GM18870 (cell line): ENCODE results near the gene FRYL.
"Not testable (repeated sequence)": the region's sequence is repeated elsewhere in the genome, so short reads cannot be mapped to it uniquely, and the experiment has no call there.

Source experiments
- ATAC-seq: cut with Tn5 transposase; IDR thresholded peaks from one replicate; pipeline ENCODE4 v1.9.1; 2021; ENCODE audit warnings: moderate library complexity; ENCODE audit not compliant: unreplicated experiment

Gene FRYL

DNA sequence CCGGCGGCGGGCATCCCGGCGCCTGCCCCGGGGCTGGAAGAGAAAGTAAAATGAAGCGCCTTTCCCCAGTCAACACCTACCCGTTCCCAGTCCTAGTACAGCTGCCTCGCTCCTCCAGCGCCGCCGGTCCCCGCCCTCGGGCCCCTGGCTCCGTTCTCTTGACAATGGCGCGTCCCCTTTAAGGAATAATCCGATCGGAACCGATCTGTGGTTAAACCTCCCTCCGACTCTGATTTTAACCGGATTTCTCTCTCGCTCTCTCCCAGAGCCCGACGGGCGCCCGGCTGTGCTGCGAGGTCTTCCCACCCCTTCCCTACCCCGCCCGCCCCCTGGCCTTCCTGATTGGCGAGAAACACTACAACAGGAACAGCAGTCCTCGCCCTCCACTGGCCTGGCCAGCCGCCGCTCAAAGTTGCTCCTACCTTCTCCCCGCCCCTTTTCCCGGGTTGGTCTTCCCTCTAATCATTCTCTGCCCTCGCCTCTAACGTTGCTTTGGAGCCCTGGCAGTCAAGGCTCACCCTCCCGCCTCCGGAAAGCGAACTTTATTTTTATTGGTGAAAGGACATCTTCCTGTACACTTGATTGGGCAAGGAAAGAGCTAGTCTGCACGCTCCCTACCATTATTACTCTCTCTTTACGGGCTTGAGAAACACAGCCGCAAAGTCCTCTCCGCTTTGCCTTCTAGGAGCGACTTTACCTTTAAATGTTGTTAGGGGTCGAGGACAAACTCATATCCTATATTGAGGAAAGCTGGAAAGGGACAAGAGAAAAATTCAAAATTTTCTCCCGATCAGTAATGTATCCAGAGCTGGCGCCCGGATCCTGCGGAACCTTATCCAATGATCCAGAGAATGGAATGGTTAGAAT lies at the start of gene FRYL:
TSS of gene FRYL (minus strand) at position 282 of the 867 bp plus-strand sequence. CDS start 145,869 bp downstream, outside the sequence.
- peak; percentile 95 for ATAC-seq

DNA sequence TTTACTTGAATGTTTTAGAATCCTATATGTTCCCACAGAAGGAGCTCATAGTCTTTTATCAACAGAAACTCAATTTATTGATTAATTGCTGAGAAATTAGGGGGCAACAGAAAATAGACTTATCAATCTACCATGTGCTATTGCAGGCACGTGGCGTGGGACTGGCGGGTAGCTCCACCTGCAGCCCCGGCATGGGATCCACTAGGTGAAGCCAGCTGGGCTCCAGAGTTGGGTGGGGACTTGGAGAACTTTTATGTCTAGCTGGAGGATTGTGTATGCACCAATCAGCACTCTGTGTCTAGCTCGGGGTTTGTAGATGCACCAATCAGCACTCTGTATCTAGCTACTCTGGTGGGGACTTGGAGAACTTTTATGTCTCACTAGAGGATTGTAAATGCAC lies 47.5 kb upstream of the FRYL start:
- ATAC-seq = no peak

DNA sequence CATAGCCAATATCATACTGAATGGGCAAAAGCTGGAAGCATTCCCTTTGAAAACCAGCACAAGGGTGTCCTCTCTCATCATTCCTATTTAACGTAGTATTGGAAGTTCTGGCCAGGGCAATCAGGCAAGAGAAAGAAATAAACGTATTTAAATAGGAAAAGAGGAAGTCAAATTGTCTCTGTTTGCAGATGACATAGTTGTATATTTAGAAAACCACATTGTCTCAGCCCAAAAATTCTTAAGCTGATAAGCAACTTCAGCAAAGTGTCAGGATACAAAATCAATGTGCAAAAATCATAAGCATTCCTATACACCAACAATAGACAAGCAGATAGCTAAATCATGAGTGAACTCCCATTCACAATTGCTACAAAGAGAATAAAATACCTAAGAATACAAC lies 41.4 kb upstream of the FRYL start:
- ATAC-seq = not testable (repeated sequence)

DNA sequence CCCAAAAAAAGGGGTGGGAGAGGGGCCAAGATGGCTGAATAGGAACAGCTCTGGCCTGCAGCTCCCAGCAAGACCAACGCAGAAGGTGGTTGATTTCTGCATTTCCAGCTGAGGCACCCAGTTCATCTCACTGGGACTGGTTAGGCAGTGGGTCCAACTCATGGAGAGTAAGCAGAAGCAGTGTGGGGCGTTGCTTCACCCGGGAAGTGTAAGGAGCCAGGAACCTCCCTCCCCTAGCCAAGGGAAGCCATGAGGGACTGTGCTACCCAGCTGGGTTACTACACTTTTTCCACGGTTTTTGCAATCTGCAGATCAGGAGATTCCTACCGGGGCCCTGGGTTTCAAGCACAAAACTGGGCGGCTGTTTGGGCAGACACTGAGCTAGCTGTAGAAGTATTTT lies 36.9 kb upstream of the FRYL start:
- ATAC-seq = no peak

DNA sequence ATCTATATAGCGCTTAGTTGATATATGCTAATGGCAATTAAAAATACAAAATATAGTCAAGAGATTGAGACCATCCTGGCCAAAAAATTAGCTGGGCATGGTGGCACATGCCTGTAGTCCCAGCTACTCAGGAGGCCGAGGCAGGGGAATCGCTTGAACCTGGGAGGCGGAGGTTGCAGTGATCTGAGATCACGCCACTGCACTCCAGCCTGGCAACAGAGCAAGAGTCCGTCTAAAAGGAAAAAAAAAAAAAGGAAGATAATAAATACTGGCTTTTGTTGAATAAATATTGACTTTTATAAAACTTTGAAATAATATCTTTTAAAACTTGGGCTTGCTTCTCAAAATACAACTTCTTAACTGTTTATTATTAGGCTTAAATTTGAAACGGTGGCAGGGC lies 36.2 kb upstream of the FRYL start:
- ATAC-seq = not testable (repeated sequence)

DNA sequence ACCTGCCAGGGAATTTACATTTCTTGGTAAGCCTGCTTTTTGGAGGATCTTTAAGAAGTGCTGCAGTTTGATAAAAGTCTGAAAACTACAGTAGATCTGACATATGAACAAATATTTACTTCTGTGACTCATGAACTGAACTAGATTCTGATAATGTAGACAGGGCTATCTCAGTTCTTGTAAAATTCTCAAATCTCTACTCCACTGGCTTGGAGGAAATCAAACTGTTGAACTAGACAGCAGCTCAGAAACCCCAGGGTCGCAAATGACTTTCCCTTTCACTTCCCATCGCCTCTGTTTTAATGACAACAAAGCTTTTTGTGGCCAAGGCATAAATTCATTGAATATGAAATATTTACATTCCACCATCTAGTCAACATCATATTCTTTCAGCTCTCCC lies 35.4 kb upstream of the FRYL start:
- no peak for ATAC-seq

DNA sequence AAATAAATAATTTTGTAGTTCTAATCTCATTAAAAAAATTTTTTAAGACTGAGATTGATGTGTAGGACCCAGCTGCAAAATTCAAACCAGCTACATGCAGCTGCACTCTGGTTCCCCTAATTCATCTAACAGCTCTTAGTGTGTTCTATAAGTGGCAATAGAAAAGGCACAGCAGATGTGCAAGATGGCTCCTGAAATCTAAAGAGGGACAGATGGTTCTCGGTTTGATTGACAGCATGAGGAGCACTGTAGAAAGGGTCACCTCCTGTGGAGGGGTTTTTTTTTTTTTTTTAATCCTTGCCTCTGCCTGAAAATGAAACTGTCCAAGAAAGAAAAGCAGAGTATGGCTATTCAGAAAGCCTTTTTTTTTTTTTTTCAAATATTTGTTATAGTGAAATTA lies 33.9 kb upstream of the FRYL start:
- peak; percentile 68 for ATAC-seq

DNA sequence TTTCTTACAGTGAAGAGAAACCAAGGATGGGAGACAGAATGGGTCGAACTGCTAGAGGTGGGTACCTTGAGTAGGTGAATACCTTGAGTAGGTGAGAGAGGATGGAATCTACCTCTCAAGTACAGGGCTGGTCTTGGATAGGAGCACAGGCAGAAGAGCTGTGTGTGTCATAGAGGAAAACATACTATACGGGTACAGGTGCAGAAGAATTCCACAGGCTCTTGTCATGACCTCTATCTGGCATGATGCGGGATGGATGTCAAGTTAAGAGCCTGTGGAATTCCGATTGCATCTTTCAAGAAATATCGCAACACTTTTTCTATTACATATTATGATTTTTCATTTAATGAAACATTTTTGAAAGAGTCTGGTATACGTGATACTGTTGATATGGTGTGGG lies 32.8 kb upstream of the FRYL start:
- no peak for ATAC-seq

DNA sequence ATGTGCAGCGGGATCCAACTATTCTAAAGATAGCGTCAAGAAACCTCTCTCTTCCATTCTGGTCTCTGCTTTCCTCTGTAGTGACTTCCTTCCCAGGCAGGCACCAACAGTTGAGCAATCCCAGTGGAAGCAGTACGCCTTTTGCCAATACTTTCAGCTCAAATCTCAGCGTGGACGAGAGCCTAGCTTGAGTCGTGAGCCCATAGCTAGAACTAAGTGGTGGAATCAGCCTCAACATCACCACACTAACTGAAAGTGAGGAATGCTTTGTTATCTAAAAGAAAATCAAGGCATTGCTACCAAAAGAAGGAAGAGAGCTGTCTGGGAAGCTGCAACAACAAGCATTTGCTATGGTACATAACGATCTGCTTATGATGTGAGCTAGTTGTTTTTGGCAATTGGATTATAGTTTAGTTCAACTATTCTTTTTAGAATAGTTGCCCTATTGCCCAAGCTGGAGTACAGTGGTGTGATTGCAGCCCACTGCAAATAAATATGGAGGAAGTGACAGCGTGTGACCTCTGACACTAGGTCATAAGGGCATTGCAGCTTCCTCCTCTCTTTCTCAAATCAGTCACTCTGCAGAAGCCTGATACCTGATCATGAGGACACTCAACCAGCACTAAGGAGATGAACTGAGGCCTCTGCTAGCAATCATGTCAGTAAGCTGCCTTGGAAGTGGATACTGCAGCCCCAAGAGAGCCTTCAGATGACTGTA lies 24.7 kb upstream of the FRYL start:
- ATAC-seq = no peak

DNA sequence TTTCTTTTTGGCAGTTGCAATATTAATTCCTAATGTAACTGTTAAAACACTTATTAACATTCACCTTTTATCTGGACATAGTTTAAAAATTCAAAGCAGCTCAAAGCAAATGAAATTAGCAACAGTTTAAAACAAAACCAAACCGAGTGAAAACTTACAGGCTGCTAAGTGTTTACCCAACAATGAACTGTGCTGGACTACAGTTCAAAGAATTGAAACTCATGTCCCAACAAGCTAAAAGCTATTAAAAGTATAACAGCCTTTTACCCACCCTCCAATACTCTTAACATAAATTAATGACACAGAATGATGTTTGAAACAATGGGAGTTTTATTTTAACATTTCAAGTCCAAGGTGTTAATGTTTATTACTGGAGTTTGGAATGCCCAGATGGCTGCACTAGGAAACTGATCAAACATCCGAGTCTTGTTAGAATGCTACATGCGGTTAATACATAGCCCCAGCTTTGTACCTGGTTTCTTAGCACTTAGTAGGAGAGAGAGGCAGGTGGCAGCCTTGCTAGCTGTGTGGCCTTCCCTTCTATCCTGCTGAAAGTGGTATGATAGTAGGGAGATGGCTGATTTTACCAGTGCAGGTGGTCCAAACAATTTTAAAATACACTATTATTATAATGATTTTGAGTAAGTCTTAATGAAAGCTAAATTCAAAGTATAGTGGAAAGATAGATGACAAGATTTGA lies 21.1 kb upstream of the FRYL start:
- no peak for ATAC-seq

DNA sequence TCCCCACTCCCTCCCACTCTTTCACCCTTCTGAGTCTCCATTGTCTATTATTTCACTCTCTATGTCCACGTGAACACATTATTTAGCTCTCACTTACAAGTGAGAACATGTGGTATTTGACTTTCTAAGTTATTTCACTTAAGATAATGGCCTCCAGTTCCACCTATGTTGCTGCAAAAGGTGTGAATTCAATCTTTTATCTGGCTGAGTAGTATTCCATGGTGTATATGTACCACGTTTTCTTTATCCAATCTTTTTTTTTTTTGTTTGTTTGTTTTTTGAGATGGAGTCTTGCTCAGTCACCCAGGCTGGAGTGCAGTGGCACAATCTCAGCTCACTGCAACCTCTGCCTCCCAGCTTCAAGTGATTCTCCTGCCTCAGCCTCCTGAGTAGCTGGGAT lies 20.1 kb upstream of the FRYL start:
- not testable (repeated sequence) for ATAC-seq

DNA sequence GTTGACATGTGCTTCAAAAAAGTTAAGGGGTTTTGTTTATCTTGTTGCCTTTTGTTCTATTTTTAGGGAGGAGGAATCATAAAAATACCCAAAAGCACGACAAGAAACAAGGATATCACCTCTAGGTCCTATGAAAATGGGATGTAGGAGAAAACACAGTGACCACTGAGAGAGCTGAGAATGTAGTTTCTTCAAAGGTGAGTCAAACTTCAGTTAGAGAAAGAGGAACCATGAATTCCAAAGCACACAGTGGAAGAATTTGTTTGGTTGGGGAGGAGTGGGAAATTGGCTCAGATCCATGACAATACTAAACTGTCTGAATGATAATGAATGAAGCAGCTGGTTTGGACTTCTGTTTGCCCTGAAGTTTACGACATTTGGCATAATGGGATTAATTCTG lies 19.1 kb upstream of the FRYL start:
- ATAC-seq = no peak

DNA sequence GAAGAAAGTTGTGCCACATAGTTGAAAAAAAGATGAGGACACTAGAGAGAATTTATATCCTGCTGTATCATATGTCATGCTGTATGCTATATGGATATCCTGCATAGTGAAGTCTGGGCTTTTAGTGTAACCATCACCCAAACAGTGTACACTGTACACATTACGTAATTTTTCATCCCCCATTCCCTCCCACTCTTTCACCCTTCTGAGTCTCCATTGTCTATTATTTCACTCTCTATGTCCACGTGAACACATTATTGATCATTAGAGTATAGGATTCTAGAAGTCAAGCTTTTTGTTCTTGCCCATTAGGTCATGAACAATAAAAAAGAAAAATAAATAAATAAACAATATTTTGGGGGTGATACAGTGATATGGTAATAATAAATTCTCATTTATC lies 18.0 kb upstream of the FRYL start:
- no peak for ATAC-seq

DNA sequence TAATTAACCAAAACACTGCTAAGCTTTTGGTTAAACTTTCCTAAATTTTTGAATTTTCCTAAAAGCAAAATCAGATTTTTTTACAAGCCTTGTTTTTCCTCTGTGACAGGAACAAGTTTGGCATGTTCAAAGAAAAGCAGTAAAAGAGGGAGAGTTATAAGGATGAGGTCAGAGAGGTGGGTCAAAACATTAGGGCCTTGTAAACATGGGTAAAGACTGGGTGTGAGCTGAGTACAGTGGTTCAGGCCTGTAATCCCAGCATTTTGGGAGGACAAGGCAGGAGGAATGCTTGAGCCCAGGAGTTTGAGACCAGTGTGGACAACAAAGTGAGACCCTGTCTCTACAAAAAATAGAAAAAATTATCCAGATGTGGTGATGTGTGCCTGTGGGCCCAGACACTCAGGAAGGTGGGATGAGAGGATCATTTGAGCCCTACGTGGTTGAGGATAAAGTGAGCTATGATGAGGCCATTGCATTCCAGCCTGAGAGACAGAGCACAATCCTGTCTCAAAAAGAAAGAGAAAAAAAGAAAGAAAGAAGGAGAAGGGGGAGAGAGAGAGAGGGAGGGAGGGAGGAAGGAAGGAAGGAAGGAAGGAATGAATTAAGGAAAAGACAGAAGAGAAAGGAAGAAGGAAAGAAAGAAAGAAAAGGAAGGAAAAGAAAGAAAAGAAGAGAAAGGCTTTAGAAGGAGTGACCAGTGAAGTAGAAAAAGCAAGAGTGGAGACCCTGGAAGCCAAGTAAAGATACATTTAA lies 17.0 kb upstream of the FRYL start:
- no peak for ATAC-seq

DNA sequence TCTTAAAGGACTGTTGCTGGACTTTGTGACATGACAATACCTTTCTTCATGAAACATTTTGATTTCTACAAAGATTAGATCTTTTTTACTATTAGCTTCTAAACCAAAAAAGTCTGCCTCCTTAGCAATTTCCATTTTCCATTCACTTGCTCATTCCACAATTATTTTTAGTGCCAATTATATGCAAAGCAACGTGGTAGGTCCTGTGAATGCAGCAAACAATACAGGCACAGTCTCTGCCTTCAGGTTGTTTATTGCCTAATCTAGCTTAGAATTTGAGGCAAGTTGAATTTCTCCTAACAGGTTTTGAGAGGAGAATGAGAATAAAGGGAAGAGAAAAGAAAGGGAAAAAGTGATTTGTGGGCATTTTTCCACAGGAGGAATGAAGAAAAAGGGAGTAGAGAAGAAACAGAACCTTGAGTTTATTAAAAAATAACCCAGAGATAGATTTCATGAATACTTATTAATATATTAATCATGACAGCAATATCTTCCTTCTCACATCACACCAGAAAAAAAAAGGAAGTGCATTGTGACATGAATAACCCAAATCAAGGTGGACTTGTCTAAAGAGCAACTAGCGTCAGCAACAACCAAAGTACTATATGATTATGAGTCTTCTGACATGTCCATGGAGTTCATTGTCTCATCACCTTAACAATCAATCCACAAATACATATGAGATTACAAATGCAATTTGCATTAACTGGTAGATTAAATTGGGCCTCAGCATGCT lies 16.3 kb upstream of the FRYL start:
- no peak for ATAC-seq

DNA sequence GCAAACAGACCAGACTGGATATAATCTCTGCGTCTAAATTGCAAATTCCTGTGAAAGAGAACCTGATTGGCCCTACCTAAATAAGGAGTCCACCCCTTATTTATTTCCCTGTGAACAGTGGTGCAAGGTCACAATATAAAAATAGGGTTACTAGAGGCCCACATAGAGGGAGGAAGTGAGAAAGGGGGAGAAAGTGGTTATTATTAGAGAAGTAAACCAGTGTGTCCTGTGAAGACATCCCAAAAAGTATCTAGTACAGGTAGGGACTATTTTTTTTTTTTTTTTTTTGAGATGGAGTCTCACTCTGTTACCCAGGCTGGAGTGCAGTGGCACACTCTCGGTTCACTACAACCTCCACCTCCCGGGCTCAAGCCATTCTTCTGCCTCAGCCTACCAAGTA lies 15.0 kb upstream of the FRYL start:
- ATAC-seq = no peak

DNA sequence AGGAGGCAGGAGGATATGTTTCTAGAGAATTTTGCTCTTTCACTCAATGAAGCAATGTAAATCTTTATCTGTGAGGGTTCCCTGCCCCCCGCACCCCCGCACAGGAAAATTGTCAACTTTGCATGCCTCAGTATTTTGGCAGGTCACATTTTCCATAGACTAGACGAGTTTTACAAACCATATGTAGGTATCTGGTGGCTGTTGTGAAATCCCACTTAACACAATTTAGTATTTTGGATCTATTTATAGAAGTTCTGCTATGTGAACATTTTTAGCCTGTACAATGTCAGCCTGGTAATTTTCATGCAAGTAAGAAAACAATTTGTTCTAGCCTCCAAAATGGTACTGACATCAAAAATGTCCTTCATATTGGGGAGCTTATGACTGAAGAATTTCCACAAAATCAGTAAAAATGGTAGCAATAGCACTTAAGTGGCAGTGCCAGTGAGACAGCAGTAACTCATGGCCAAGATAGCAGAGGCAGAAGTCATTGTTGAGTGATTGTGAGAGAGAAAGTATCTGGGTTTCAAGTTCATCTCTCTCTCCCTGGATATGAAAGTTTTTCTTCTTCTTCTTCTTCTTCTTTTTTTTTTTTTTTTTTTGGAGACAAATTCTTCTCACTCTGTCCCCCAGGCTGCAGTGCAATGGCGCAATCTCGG lies 12.4 kb upstream of the FRYL start:
- ATAC-seq = peak; percentile 68

DNA sequence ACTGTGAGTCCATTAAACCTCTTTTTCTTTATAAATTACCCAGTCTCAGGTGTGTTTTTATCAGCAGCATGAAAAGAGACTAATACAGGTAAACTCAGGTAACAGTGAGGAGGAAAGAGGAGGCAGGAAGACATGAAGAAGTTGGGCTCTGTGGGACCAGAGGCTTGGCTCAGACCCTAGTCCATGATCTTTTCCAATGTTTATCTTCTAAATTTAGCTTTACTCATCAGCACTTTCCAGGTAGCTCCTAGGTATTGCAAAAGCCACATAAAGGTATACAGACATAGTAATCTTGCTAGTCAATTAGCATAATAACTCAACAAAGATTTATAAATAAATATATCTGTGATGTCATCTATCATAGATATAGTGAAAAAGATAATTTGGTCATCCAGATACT lies 11.2 kb upstream of the FRYL start:
- no peak for ATAC-seq

DNA sequence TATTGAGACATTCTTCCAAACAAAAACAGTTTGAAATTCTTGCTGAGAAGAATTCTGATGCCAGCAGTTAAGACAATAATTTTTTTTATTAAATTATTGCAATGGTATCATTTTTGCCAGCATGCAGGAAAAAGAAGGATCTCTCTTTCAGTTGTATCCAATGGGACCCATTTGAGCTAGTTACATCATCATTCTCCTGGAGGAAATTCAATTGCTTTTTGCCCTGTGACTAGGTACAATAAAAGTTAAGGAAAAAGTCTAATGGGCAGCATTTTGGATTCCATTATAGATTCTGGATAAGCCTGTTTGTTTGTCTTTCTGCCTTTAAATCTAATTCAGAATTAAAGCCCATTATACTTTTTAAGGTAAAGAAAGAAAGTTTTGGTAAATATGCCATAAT lies 10.5 kb upstream of the FRYL start:
- ATAC-seq = no peak

DNA sequence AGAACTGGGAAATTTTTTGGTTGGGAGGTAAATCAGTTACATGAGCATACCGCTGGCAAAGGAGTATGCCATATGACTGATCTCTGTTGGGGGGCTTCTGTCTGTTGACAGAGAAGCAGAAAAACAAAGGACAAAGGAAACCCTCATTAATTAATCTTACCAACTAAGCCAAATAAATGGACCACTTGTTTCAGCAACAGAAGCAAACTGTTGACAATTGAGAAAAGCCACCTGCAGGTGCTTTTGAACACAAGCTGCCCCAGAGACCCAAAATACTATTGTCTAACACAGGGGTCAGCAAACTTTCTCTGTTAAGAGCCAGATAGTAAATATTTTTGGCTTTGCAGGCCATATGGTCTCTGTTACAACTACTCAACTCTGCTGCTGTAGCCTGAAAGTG lies 7.0 kb upstream of the FRYL start:
- no peak for ATAC-seq
